ENCODE measurements around the gene CLDN6. TPM values are rescaled to one million over a fixed set of nuclear protein-coding genes. Genes with fewer than 3 reads are reported as not detected.

Gene CLDN6
- total RNA-seq, 1 experiment from 2014 or later: 743 TPM

- H2AK5ac ChIP-seq (ENCODE audit: insufficient read length, low read length): no peak overlapping the region
- peaks cover 5% of the 10 kb centered on the region for H3K23me2 ChIP-seq (ENCODE audit: insufficient read length, low read depth, low read length, poor library complexity, severe bottlenecking)
- no peak overlapping the region for H3K4me2 ChIP-seq (ENCODE audit: insufficient read depth, insufficient read length, low read length)
- Mint-ChIP-seq H3K9me3 (no peaks in the 10 kb centered on the region), H3K4me3 (no peak overlapping the region), H3K4me1 (peaks cover 14 to 16% of the 10 kb centered on the region in 2 experiments), H3K27me3 (ENCODE audit: low read depth) (no peaks in the 10 kb centered on the region; the same call in none of the 2 replicates), H3K27ac (no peak overlapping the region), H3K36me3 (ENCODE audit: insufficient read depth in 1 of 3, low read depth in 3 of 3) (peaks cover 9 to 45% (median 41%) of the 10 kb centered on the region in 3 experiments; a peak in 6 of 7 replicates)
- H2BK15ac ChIP-seq (ENCODE audit: low read depth, low read length): no peak overlapping the region
- H2BK120ac ChIP-seq (ENCODE audit: low read depth, low read length, poor library complexity, severe bottlenecking): no peak overlapping the region
- H4K20me1 ChIP-seq (ENCODE audit: control insufficient read depth, insufficient read depth, insufficient read length): peaks cover 3% of the 10 kb centered on the region
- no peaks in the 10 kb centered on the region for H3K79me1 ChIP-seq (ENCODE audit: insufficient read depth, low read depth, low read length, poor library complexity, severe bottlenecking)
- no peak overlapping the region for H2BK12ac ChIP-seq (ENCODE audit: insufficient read length, low read depth, low read length)
- H2AFZ ChIP-seq (ENCODE audit: low read length): no peak overlapping the region
- no peak overlapping the region for H3K4ac ChIP-seq (ENCODE audit: low read depth, low read length)
- no peak overlapping the region for H3K9ac ChIP-seq (ENCODE audit: extremely low read depth, insufficient read length, low read length)
- no peak for TF ChIP-seq CTCF (conservative IDR thresholded peaks at IDR 0.05)
- H4K91ac ChIP-seq (ENCODE audit: insufficient read length, low read depth, low read length): no peak overlapping the region
- H3T11ph ChIP-seq (ENCODE audit: low read length): no peak overlapping the region
- DNase-seq: no peak
- H3K18ac ChIP-seq (ENCODE audit: insufficient read length, low read depth, low read length): no peak overlapping the region
- H2BK5ac ChIP-seq (ENCODE audit: insufficient read length, low read length): no peak overlapping the region
- no peak overlapping the region for H4K5ac ChIP-seq (ENCODE audit: insufficient read length, low read depth, low read length)
- no peak overlapping the region for H3K23ac ChIP-seq (ENCODE audit: insufficient read length, low read depth, low read length)
- no peak overlapping the region for H3K27ac ChIP-seq (ENCODE audit: insufficient read length, low read depth, low read length)
- no peaks in the 10 kb centered on the region for H3K27me3 ChIP-seq (ENCODE audit: insufficient read depth, low read length)
- H3K4me1 ChIP-seq (ENCODE audit: insufficient read depth, low read length): no peaks in the 10 kb centered on the region
- H3K56ac ChIP-seq (ENCODE audit: insufficient read length, low read depth, low read length): no peak overlapping the region
- WGBS (ENCODE audit: extremely low coverage, insufficient read length, low lambda C conversion rate): no CpG with 5 or more reads among the region's 17 CpGs
- H3K9me3 ChIP-seq (ENCODE audit: control insufficient read depth, low read depth, low read length): no peaks in the 10 kb centered on the region
- no peak overlapping the region for H4K8ac ChIP-seq (replicated peaks; ENCODE audit: insufficient read length, low read depth, low read length)
- no peaks in the 10 kb centered on the region for H3K79me2 ChIP-seq (ENCODE audit: insufficient read depth, low read length)
- no peak overlapping the region for H3K14ac ChIP-seq (ENCODE audit: insufficient read depth, low read length)
- no peak overlapping the region for H2BK20ac ChIP-seq (ENCODE audit: low read depth, low read length, poor library complexity, severe bottlenecking)
Observed at GRCh38 chr16:2973605-2974318, 44.2 kb downstream of the CLDN6 start.

Data from H9 (cell line).